Measurements from ENCODE around the gene PREPL.
A peak's percentile ranks its signal among the peaks of the same experiment; 100 is the strongest.
"Not testable (repeated sequence)": the region's sequence is repeated elsewhere in the genome, so short reads cannot be mapped to it uniquely, and the experiment has no call there.

Gene PREPL

GRCh38 chr2:44361330-44362206 lies at the start of gene PREPL, which contains the start of gene CAMKMT:
TSS of gene PREPL (minus strand) at chr2:44361494. CDS start at chr2:44346342, 15,152 bp downstream.
TSS of gene CAMKMT (plus strand) at chr2:44361947.
- peak; percentile 82 to 98 (median 96) for DNase-seq

- no peak for DNase-seq
Measured at GRCh38 chr2:44398243-44398897, 37.1 kb upstream of the PREPL start.

GRCh38 chr2:44397447-44398175 lies 36.3 kb upstream of the PREPL start:
- DNase-seq, result no peak

GRCh38 chr2:44392338-44392943 lies 31.1 kb upstream of the PREPL start:
- DNase-seq, result peak in 13 of 58 donors; percentile 1 to 47 (median 4)

GRCh38 chr2:44389895-44390294 lies 28.6 kb upstream of the PREPL start:
- no peak for DNase-seq

GRCh38 chr2:44388877-44389276 lies 27.6 kb upstream of the PREPL start:
- no peak for DNase-seq

- not testable (repeated sequence) for DNase-seq
Measured at GRCh38 chr2:44385226-44385625, 23.9 kb upstream of the PREPL start.

GRCh38 chr2:44377486-44377885 lies 16.2 kb upstream of the PREPL start:
- DNase-seq, result no peak

- no peak for DNase-seq
Measured at GRCh38 chr2:44372246-44372645, 11.0 kb upstream of the PREPL start.

- DNase-seq, result no peak
Measured at GRCh38 chr2:44371445-44371844, 10.2 kb upstream of the PREPL start.

GRCh38 chr2:44369392-44369791 lies 8.1 kb upstream of the PREPL start:
- no peak for DNase-seq

GRCh38 chr2:44367591-44367990 lies 6.3 kb upstream of the PREPL start:
- no peak for DNase-seq

- DNase-seq, result no peak
Measured at GRCh38 chr2:44364604-44365003, 3.3 kb upstream of the PREPL start.

GRCh38 chr2:44362207-44363015 lies 1.1 kb upstream of the PREPL start:
- peak in 39 of 58 donors; percentile 9 to 70 (median 39) for DNase-seq

GRCh38 chr2:44360749-44361329 lies 455 bp downstream of the PREPL start:
- DNase-seq, result peak in 10 of 58 donors; percentile 3 to 73 (median 48)

- peak in 1 of 58 donors; percentile 11 for DNase-seq
Measured at GRCh38 chr2:44358503-44358902, 2.8 kb downstream of the PREPL start.

GRCh38 chr2:44354761-44355160 lies 6.5 kb downstream of the PREPL start:
- DNase-seq, result no peak

- DNase-seq, result no peak
Measured at GRCh38 chr2:44352510-44352909, 8.8 kb downstream of the PREPL start.

- no peak for DNase-seq
Measured at GRCh38 chr2:44351676-44352075, 9.6 kb downstream of the PREPL start.

- DNase-seq, result no peak
Measured at GRCh38 chr2:44351088-44351487, 10.2 kb downstream of the PREPL start.
